Common myeloid progenitor, CD34-positive (primary cell): ENCODE results near the gene ZNF274. TPM values are rescaled to one million over a fixed set of nuclear protein-coding genes. Genes with fewer than 3 reads are reported as not detected.
"Not testable (repeated sequence)": the region's sequence is repeated elsewhere in the genome, so short reads cannot be mapped to it uniquely, and the experiment has no call there.

Experiments used
- CTCF ChIA-PET: fragments of 350-600 bp; sonication (Branson Sonifier 250); formaldehyde crosslinking; loops from one replicate; lab custom pipeline; 2021; ENCODE audit warnings: antibody characterized with exemption; lab: Charles Lee
- POLR2A ChIA-PET: fragments of 350-600 bp; sonication (Branson Sonifier 250); formaldehyde crosslinking; loops from one replicate; lab custom pipeline; 2021; ENCODE audit warnings: antibody characterized with exemption; lab: Charles Lee
- DNase-seq, 3 donors: peaks; one replicate each; pipeline versions ENCODE4 v3.0.0 to v3.0.0-alpha.2; 2013
- H3K27ac ChIP-seq, 2 experiments: 1 replicate in 1 of 2; 2 replicates in 1 of 2; pipeline ENCODE4 v1.7.0; 2013; ENCODE audit warnings: inconsistent platforms in 2 of 2, low read length in 2 of 2, mild to moderate bottlenecking in 2 of 2, low read depth in 1 of 2, moderate library complexity in 1 of 2; ENCODE audit not compliant: severe bottlenecking in 2 of 2, insufficient read depth in 1 of 2, poor library complexity in 1 of 2
- H3K27me3 ChIP-seq, 5 experiments: replicated peaks in 2 of 5; 1 replicate in 3 of 5; 2 replicates in 2 of 5; pipeline versions ENCODE4 v1.6.1 to v1.7.0; 2013; ENCODE audit warnings: low read length in 4 of 5, mild to moderate bottlenecking in 2 of 5, moderate library complexity in 2 of 5, inconsistent platforms in 1 of 5; ENCODE audit not compliant: insufficient read depth in 5 of 5, control insufficient read depth in 4 of 5
- H3K36me3 ChIP-seq, 4 experiments: 1 replicate in 2 of 4; 2 replicates in 2 of 4; pipeline versions ENCODE4 v1.6.1 to v1.7.0; 2013; ENCODE audit warnings: low read length in 3 of 4, control low read depth in 1 of 4, mild to moderate bottlenecking in 1 of 4; ENCODE audit not compliant: control insufficient read depth in 4 of 4, insufficient read depth in 4 of 4
- H3K4me1 ChIP-seq, 4 experiments: 1 replicate in 3 of 4; 2 replicates in 1 of 4; pipeline versions ENCODE4 v1.6.1 to v1.7.1; 2013; ENCODE audit warnings: low read length in 3 of 4, mild to moderate bottlenecking in 3 of 4, control low read depth in 1 of 4, inconsistent platforms in 1 of 4, moderate library complexity in 1 of 4; ENCODE audit not compliant: control insufficient read depth in 4 of 4, insufficient read depth in 4 of 4; ENCODE audit errors: control extremely low read depth in 1 of 4
- H3K4me3 ChIP-seq, 7 experiments: 1 replicate in 4 of 7; 2 replicates in 3 of 7; pipeline versions ENCODE4 v1.5.1 to v1.7.0; 2013; ENCODE audit warnings: mild to moderate bottlenecking in 7 of 7, low read length in 6 of 7, moderate library complexity in 6 of 7, inconsistent platforms in 2 of 7, low read depth in 2 of 7, control low read depth in 1 of 7; ENCODE audit not compliant: insufficient read depth in 4 of 7, control insufficient read depth in 1 of 7; ENCODE audit errors: extremely low read depth in 1 of 7
- H3K9me3 ChIP-seq, 5 experiments: 1 replicate in 4 of 5; 2 replicates in 1 of 5; pipeline versions ENCODE4 v1.6.1 to v1.7.1; 2013; ENCODE audit warnings: low read length in 4 of 5, mild to moderate bottlenecking in 2 of 5, inconsistent platforms in 1 of 5, low read depth in 1 of 5, moderate library complexity in 1 of 5; ENCODE audit not compliant: control insufficient read depth in 4 of 5, insufficient read depth in 2 of 5; ENCODE audit errors: control extremely low read depth in 1 of 5
- WGBS: methylation state at CpG from one replicate; pipeline ENCODE4 v1.1.5; 2013; ENCODE audit not compliant: insufficient coverage; 5-methylcytosine and 5-hydroxymethylcytosine counted together
- polyA plus RNA-seq: library from polyadenylated mRNA; unstranded; fragments of 120-200 nt; gene quantifications from one replicate; pipeline ENCODE4 v1.2.1, GENCODE V29; 2013

The ZNF274 gene
- 25.1 TPM for polyA plus RNA-seq

- Histone ChIP-seq H3K4me1 (peaks cover 0 to 20% (median 11%) of the 10 kb centered on the region in 4 experiments), H3K9me3 (peaks cover 9 to 71% (median 58%) of the 10 kb centered on the region in 5 experiments), H3K27me3 (no peaks in the 10 kb centered on the region), H3K4me3 (peak within 1 kb of the TSS; percentile 82 to 97 (median 87)), H3K27ac (peak within 1 kb of the TSS; percentile 95), H3K36me3 (peaks cover 22 to 38% (median 30%) of the 10 kb centered on the region in 4 experiments)
- 0% methylated on average over 50 of the region's 80 CpGs for WGBS
- POLR2A ChIA-PET, result interaction anchor here (0.5 to 1.1 kb wide), 10 partner anchors 13 to 683 kb away, joined by 3 to 6 read pairs (median 4); partner anchors contain the start of genes ZNF135, ZNF544 and ZSCAN22
- DNase-seq, result peak; percentile 94 to 97 (median 96)
- CTCF ChIA-PET, result interaction anchor here (0.6 to 1.3 kb wide), 3 partner anchors 60 to 512 kb away, joined by 3 read pairs; no protein-coding TSS in a partner anchor
Observed at GRCh38 chr19:58182989-58183816, at the start of gene ZNF274. Gene ZNF274 (plus strand): TSS chr19:58183061. CDS start chr19:58183966, 905 bp downstream.

- ChIA-PET POLR2A (interaction anchor here (0.5 kb wide), 1 partner anchor 12 kb away, joined by 4 read pairs; no protein-coding TSS in a partner anchor), CTCF (no interaction called here)
- H3K27me3 ChIP-seq, result no peaks in the 10 kb centered on the region
- DNase-seq, result no peak
- H3K36me3 ChIP-seq, result peaks cover 24 to 92% (median 47%) of the 10 kb centered on the region in 4 experiments
- H3K4me1 ChIP-seq, result no peaks in the 10 kb centered on the region
- no peak overlapping the region for H3K27ac ChIP-seq
- no peak overlapping the region for H3K4me3 ChIP-seq
- WGBS, result no CpG with 5 or more reads among the region's 1 CpG
- peaks cover 15 to 90% (median 68%) of the 10 kb centered on the region in 5 experiments for H3K9me3 ChIP-seq
Observed at GRCh38 chr19:58134244-58134643, 48.6 kb upstream of the ZNF274 start.

DNA sequence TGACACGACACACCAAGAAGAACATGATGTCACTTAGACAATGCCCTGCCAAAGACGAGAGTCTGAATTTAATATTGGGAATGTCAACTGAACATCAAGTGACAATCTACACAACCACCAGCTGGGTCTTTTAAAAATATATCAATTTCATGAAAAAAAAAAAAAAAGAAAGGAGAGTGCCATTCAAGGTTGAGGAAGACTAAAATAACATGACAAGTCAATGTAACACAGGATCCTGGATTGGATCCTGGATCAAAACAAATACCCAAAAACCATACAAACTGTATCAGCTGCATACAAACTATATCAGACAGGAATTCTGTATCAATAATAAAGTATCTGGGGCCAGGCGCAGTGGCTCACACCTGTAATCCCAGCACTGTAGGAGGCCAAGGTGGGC lies 37.0 kb upstream of the ZNF274 start:
- ChIA-PET CTCF (no interaction called here), POLR2A (interaction anchor here (0.7 kb wide), 1 partner anchor 12 kb away, joined by 4 read pairs; no protein-coding TSS in a partner anchor)
- Histone ChIP-seq H3K4me3 (peak overlapping the region in 1 of 7 experiments; percentile 24), H3K27ac (no peak overlapping the region), H3K27me3 (no peaks in the 10 kb centered on the region), H3K36me3 (peaks cover 10 to 26% (median 17%) of the 10 kb centered on the region in 4 experiments), H3K4me1 (peaks cover 0 to 7% (median 4%) of the 10 kb centered on the region in 4 experiments), H3K9me3 (peaks cover 2 to 44% (median 30%) of the 10 kb centered on the region in 5 experiments)
- 86% methylated on average over 1 of the region's 3 CpGs for WGBS
- DNase-seq, result no peak

GRCh38 chr19:58147475-58147874 lies 35.4 kb upstream of the ZNF274 start:
- DNase-seq, H3K27me3 ChIP-seq, POLR2A ChIA-PET, H3K27ac ChIP-seq, CTCF ChIA-PET, H3K4me3 ChIP-seq: not testable (repeated sequence)
- peaks cover 4 to 12% (median 7%) of the 10 kb centered on the region in 4 experiments for H3K36me3 ChIP-seq
- peaks cover 2 to 30% (median 28%) of the 10 kb centered on the region in 5 experiments for H3K9me3 ChIP-seq
- peaks cover 0 to 11% (median 5%) of the 10 kb centered on the region in 4 experiments for H3K4me1 ChIP-seq
- no CpG with 5 or more reads among the region's 28 CpGs for WGBS

DNA sequence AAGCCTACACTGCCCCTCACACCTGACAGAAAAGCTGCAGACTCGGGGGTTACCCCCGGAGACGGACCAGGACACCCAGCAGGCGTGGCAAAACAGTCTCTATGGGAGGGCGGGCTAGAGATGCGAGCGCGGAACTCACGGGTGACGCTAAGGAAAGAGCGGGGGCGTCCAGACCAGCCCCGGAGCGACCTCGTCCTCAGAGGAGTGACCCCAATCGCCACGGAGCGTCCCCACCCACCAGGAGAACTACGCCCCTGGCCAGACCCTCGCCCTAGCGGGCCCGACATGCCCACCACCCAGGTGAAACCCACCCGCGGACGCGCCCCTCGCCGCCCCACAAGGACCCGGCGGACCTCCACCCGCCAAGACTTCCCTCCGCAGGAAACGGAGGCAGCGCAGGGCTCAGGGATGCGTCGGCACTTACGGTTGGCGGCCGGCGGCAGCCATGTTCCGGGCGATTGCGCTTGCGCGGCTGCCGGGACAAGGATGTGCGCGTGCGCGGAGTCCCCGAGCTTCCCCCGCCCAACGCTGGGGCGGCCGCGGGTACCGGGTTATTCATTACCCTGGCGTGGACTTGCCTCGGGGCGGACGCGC lies 32.4 kb upstream of the ZNF274 start, which contains the start of gene ZNF329:
Gene ZNF329, minus strand, starts transcription at position 462 of the 594 bp plus-strand sequence. CDS start 21,286 bp downstream, outside the sequence.
- peak; percentile 87 to 93 (median 91) for DNase-seq
- Histone ChIP-seq H3K27ac (peak within 1 kb of the TSS; percentile 83 to 94), H3K9me3 (peaks cover 0 to 14% (median 7%) of the 10 kb centered on the region in 5 experiments), H3K36me3 (peaks cover 0 to 4% (median under 1%) of the 10 kb centered on the region in 4 experiments), H3K27me3 (no peaks in the 10 kb centered on the region), H3K4me1 (peaks cover 0 to 26% (median 14%) of the 10 kb centered on the region in 4 experiments), H3K4me3 (peak within 1 kb of the TSS; percentile 72 to 93 (median 88))
- POLR2A ChIA-PET, result interaction anchor here (0.6 to 1.0 kb wide), 2 partner anchors 91 to 95 kb away, joined by 3 read pairs; no protein-coding TSS in a partner anchor
- CTCF ChIA-PET, result interaction anchor here (0.7 kb wide), 1 partner anchor 128 kb away, joined by 5 read pairs; no protein-coding TSS in a partner anchor
- under 1% methylated on average over 58 of the region's 62 CpGs for WGBS

DNA sequence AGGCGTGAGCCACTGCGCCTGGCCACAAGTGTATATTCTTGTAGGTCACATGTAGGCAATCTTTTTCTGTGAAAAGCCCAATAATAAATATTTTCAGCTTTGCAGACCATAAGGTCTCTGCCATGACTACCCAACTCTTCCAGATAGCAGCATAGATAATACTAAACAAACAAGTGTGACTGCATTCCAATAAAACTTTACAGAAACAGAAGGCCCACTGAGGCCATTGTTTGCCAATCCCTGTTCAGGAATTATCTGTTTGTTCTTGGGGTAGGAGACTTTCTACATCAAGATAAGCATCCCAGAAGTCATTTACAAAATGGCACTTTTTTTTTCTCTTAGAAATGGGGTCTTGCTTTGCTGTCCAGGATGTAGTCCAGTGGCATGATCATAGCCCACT lies 29.5 kb upstream of the ZNF274 start:
- POLR2A ChIA-PET, result no interaction called here
- peak overlapping the region in 2 of 7 experiments; percentile 94 to 97 for H3K4me3 ChIP-seq
- H3K27me3 ChIP-seq, result no peaks in the 10 kb centered on the region
- WGBS, result no CpG with 5 or more reads among the region's 2 CpGs
- H3K36me3 ChIP-seq, result no peaks in the 10 kb centered on the region
- no peak overlapping the region for H3K27ac ChIP-seq
- peaks cover 0 to 13% (median 0%) of the 10 kb centered on the region in 5 experiments for H3K9me3 ChIP-seq
- no peak for DNase-seq
- CTCF ChIA-PET, result interaction anchor here (0.6 to 6.3 kb wide), 5 partner anchors 58 to 150 kb away, joined by 3 to 61 read pairs (median 3); partner anchors contain the start of gene ZNF606
- peaks cover 0 to 26% (median 14%) of the 10 kb centered on the region in 4 experiments for H3K4me1 ChIP-seq
